Measurements from ENCODE around the gene ALDH3B2.

ALDH3B2 gene

DNA sequence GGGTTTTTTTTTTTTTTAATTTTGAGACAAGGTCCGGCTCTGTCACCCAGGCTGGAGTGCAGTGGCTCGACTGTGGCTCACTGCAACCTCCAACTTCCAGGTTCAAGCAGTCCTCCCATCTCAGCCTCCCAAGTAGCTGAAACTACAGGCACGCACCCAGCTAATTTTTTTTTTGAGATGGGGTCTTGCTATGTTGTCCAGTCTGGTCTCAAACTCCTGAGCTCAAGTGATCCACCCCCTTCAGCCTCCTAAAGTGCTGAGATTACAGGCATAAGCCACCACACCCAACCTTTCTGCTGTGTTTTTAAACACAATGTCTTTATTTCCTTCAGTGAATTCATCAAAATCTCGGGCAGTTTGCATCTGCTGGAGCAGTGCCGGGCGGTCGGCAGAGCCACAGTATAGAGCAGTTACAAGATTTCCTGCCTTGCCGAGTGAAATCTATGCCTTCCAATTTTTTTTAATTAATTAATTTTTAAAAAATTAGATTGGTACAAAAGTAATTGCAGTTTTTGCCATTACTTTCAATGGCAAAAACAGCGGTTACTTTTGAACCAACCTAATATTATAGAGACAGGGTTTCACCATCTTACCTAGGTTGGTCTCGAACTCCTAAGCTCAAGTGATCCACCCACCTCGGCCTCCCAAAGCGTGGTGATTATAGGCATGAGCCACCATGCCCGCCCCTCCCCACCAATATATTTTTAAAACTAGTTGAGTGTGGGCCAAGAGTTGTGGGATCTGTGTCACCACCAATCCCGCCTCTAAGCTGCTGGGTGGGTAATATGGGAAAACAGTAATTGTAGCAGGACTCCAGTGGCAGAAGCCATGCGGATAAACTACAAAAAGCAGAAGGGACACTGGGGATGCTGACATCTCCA is 21.2 kb downstream of the ALDH3B2 start:
- POLR2A ChIA-PET (ENCODE audit: low non-redundant PET) = no interaction called here
- H3K27ac ChIP-seq = no peak overlapping the region
- CTCF ChIA-PET = interaction anchor here (1.2 kb wide), 1 partner anchor 7 kb away, joined by 3 read pairs; no protein-coding TSS in a partner anchor
- no peak for DNase-seq (ENCODE audit: low spot score)
- TF ChIP-seq, protein P1, sequence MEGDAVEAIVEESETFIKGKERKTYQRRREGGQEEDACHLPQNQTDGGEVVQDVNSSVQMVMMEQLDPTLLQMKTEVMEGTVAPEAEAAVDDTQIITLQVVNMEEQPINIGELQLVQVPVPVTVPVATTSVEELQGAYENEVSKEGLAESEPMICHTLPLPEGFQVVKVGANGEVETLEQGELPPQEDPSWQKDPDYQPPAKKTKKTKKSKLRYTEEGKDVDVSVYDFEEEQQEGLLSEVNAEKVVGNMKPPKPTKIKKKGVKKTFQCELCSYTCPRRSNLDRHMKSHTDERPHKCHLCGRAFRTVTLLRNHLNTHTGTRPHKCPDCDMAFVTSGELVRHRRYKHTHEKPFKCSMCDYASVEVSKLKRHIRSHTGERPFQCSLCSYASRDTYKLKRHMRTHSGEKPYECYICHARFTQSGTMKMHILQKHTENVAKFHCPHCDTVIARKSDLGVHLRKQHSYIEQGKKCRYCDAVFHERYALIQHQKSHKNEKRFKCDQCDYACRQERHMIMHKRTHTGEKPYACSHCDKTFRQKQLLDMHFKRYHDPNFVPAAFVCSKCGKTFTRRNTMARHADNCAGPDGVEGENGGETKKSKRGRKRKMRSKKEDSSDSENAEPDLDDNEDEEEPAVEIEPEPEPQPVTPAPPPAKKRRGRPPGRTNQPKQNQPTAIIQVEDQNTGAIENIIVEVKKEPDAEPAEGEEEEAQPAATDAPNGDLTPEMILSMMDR (conservative IDR thresholded peaks at IDR 0.05; ENCODE audit: low read depth) = no peak

GRCh38 chr11:67651976-67652781 is 22.2 kb downstream of the ALDH3B2 start:
- H3K27ac ChIP-seq = no peak overlapping the region
- DNase-seq (ENCODE audit: low spot score) = no peak
- TF ChIP-seq, protein P1 (conservative IDR thresholded peaks at IDR 0.05; ENCODE audit: low read depth) = no peak
- ChIA-PET CTCF (interaction anchor here (0.6 kb wide), 1 partner anchor 553 kb away, joined by 3 read pairs; no protein-coding TSS in a partner anchor), POLR2A (ENCODE audit: low non-redundant PET) (no interaction called here)

DNA sequence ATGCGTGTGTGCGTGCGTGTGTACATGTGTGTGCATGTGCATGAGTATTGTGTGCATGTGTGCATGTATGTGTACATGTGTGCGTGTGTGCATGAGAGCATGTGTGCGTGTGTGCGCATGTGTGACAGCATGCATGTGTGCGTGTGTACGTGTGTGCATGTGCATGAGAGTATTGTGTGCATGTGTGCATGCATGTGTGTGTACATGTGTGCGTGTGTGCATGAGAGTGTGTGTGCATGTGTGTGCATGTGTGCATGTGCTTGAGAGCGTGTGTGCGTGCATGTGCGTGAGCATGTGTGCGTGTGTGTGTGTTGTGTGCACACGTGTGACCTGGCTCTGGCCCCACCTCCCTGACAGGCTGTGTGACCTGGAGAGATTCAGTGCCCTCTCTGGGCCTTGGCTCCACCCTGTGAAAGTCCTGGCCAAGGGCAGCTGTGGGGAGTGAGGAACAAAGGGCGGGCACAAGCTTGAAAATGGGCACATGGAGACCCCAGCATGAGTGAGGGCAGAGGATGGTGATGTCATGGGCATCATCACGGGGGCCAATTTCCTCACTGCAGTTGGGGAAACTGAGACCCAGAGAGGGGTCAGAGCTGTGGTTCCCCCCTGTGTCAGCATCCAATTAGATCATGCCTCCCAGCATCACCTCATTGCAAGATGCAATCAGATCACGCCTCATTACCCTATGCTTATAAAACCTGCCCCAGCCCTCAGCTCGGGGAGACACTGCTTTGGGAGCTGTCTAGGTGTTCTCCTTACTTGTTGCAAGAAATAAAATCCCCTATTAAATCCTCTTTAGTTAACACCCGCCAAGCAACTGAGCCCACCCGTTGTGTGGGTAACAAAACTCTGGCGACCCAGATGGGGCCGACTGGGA is 24.6 kb downstream of the ALDH3B2 start:
- no peak for DNase-seq (ENCODE audit: low spot score)

DNA sequence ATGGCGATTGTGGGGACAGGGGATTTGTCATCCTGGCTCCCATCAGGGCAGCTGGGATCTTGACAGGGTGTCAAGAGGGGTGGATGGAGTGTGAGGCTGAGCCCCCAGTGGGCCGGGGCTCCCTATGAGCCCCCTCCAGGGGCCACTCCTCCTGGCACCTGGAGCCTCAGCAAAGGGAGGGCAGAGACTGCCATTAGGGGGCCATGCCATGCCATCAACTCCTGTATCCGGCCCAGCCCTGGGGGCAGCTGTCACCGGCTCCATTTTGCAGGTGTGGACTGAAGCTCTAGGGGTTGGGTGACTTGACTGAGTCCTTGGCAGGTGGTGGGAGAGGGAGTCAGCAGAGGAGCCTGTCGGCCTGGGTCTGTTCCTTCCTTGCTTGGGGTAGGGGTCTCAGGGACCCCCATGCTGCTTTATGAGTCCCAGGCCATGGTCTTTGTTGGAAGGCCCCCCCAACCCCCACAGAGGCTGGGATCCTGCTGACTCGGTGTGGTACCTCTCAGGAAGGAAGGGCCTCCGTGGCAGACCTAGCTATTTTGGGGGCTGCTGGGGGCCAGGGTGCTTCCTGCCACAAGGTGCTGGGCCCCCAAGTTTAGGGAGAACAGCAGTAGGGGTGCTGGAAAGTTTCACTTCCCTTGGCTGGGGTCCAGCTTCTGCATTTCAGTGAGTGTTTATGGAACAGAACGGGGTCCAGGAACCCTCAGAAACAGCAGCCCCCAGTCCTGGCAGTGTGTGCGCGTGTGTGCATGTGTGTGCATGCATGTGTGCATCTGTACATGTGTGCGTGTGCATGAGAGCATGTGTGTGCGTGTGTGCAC is 25.4 kb downstream of the ALDH3B2 start:
- TF ChIP-seq, protein P1 (conservative IDR thresholded peaks at IDR 0.05; ENCODE audit: low read depth) = no peak
- ChIA-PET POLR2A (ENCODE audit: low non-redundant PET) (no interaction called here), CTCF (no interaction called here)
- DNase-seq (ENCODE audit: low spot score) = no peak
- H3K27ac ChIP-seq = no peak overlapping the region

More for the DNA sequence above, 24.6 kb downstream of the ALDH3B2 start:
- H3K27ac ChIP-seq = no peak overlapping the region
- TF ChIP-seq, protein P1 (conservative IDR thresholded peaks at IDR 0.05; ENCODE audit: low read depth) = no peak
- CTCF ChIA-PET = interaction anchor here (1.3 kb wide), 1 partner anchor 10 kb away, joined by 4 read pairs; no protein-coding TSS in a partner anchor
- POLR2A ChIA-PET (ENCODE audit: low non-redundant PET) = interaction anchor here (0.6 kb wide), 1 partner anchor 22 kb away, joined by 5 read pairs; no protein-coding TSS in a partner anchor

DNA sequence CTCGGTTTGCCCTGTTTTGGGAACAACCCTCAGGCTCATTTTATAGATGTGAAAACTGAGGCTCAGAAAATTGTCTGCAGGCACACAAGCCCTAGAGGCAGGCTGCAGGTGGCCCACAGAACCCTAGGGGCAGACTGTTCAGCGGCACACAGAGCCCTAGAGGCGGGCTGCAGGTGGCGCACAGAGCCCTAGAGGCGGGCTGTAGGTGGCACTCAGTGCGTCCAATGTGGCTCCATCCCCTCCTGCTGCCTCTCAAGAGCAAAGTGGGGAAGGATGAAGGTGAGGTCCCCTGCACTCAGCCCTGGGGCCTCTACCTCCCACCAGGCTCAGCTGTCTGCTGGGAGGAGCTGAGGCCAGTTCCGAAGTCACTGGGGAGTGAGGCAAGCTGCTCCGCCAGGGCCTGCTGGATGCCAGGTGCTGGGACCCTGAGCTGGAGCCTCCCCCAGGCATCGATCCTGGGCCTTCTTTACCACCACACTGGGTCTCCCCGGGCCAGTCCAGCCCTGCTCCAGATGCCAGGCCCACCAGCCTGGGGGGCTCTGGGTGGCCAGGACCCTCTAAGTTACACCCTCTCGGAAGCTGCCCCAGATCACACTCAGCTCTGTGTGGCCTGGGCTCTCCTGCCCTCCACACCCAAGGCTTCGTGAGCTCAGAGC is 26.2 kb downstream of the ALDH3B2 start:
- no peak for DNase-seq (ENCODE audit: low spot score)
- H3K27ac ChIP-seq = no peak overlapping the region
- POLR2A ChIA-PET (ENCODE audit: low non-redundant PET) = no interaction called here
- CTCF ChIA-PET = no interaction called here
- TF ChIP-seq, protein P1 (conservative IDR thresholded peaks at IDR 0.05; ENCODE audit: low read depth) = no peak

Data from RWPE1 (cell line).